K562 (cell line): ENCODE measurements around the gene SAP25. TPM values are rescaled to one million over a fixed set of nuclear protein-coding genes. Genes with fewer than 3 reads are reported as not detected.

Experiments used
- ATAC-seq: fragments of 200-7000 bp; cut with Tn5 transposase; 3 replicates; pipeline ENCODE4 v1.9.1; 2020; ENCODE audit warnings: moderate library complexity
- BruUV-seq: library from RNA; stranded (reverse); fragments of 400-500 nt; replicated peaks from 2 replicates; lab custom pipeline; 2021; lab: Mats Ljungman, UMichigan
- CTCF ChIA-PET: fragments of 300-600 bp; formaldehyde crosslinking; extraction: SDS; loops from one replicate; lab custom pipeline; 2021; ENCODE audit warnings: low intra/inter-chr PET ratio; lab: Yijun Ruan, JAX
- POLR2A ChIA-PET: fragments of 300-600, 350-650 bp; sonication (Branson Sonifier 250); formaldehyde crosslinking; extraction: SDS; loops from one replicate; lab custom pipeline; 2021; ENCODE audit warnings: antibody characterized with exemption, inconsistent platforms; lab: Yijun Ruan, JAX
- DNase-seq, 4 experiments: peaks; one replicate each; pipeline versions ENCODE4 v3.0.0 to v3.0.0-alpha.2; 2011 to 2018; ENCODE audit warnings: low spot score in 3 of 4, mixed read lengths in 3 of 4; ENCODE audit errors: extremely low read depth in 1 of 4
- FAIRE-seq: peaks from 2 replicates; lab custom pipeline; 2011; peaks lifted over from hg19 to GRCh38; lab: Jason Lieb, UNC
- H2AFZ ChIP-seq: 2 replicates; pipeline ENCODE4 v1.6.0; 2011; ENCODE audit warnings: low read depth, low read length, control low read depth, inconsistent platforms
- H3K27ac ChIP-seq: fragments of 200-600 bp; 3 replicates; pipeline ENCODE4 v1.8.0; 2011; ENCODE audit warnings: low read depth, mild to moderate bottlenecking, control low read depth, inconsistent platforms, low read length, moderate library complexity, mixed read lengths; ENCODE audit errors: extremely low read depth
- H3K27me3 ChIP-seq, 2 experiments: fragments of 300-600 bp in 1 of 2; 2 replicates in 1 of 2; 3 replicates in 1 of 2; pipeline versions ENCODE4 v1.6.0 to v1.8.0; 2011; ENCODE audit warnings: inconsistent platforms in 2 of 2, low read length in 2 of 2, mild to moderate bottlenecking in 1 of 2, mixed read lengths in 1 of 2, moderate library complexity in 1 of 2; ENCODE audit not compliant: control insufficient read depth in 2 of 2, insufficient read depth in 2 of 2
- H3K36me3 ChIP-seq: fragments of 300-600 bp; 3 replicates; pipeline ENCODE4 v1.8.0; 2011; ENCODE audit warnings: mild to moderate bottlenecking, low read length, inconsistent platforms; ENCODE audit not compliant: control insufficient read depth, insufficient read depth
- H3K4me1 ChIP-seq, 2 experiments: fragments of 200-600 bp in 1 of 2; replicated peaks in 1 of 2; 2 replicates in 1 of 2; 3 replicates in 1 of 2; pipeline versions ENCODE4 v1.5.1 to v1.8.0; 2011; ENCODE audit warnings: inconsistent platforms in 2 of 2, low read length in 2 of 2, mild to moderate bottlenecking in 1 of 2, mixed read lengths in 1 of 2, moderate library complexity in 1 of 2; ENCODE audit not compliant: control insufficient read depth in 2 of 2, insufficient read depth in 2 of 2
- H3K4me2 ChIP-seq: 2 replicates; pipeline ENCODE4 v1.6.1; 2011; ENCODE audit warnings: low read length, control low read depth, inconsistent platforms, mixed read lengths; ENCODE audit not compliant: insufficient read depth
- H3K4me3 ChIP-seq: fragments of 200-600 bp; sonication (generic), shearing (Covaris generic); 2 replicates; pipeline ENCODE4 v1.5.1; 2016; ENCODE audit warnings: control low read depth, inconsistent platforms
- H3K79me2 ChIP-seq: fragments of 200-600 bp; 3 replicates; pipeline ENCODE4 v1.8.0; 2011; ENCODE audit warnings: low read length, inconsistent platforms; ENCODE audit not compliant: control insufficient read depth, insufficient read depth
- H3K9ac ChIP-seq, 2 experiments: 2 replicates each; pipeline versions ENCODE4 v1.6.0 to v1.6.1; 2011; ENCODE audit warnings: low read depth in 2 of 2, low read length in 2 of 2, control low read depth in 1 of 2, inconsistent platforms in 1 of 2, mild to moderate bottlenecking in 1 of 2, mixed read lengths in 1 of 2; ENCODE audit not compliant: insufficient read depth in 1 of 2
- H3K9me1 ChIP-seq: one replicate; pipeline ENCODE4 v1.6.0; 2011; ENCODE audit warnings: inconsistent platforms, mild to moderate bottlenecking, low read length, moderate library complexity; ENCODE audit not compliant: control insufficient read depth, insufficient read depth
- H3K9me3 ChIP-seq: replicated peaks from 2 replicates; pipeline ENCODE4 v1.5.1; 2011; ENCODE audit warnings: low read depth, low read length, inconsistent platforms; ENCODE audit not compliant: control insufficient read depth, insufficient read depth
- H4K20me1 ChIP-seq: replicated peaks from 2 replicates; pipeline ENCODE4 v1.6.1; 2011; ENCODE audit warnings: low read length, inconsistent platforms, mixed read lengths; ENCODE audit not compliant: control insufficient read depth, insufficient read depth
- CAMTA2 ChIP-seq: fragments of 250-450 bp; sonication (Bioruptor Pico); conservative IDR thresholded peaks from 2 replicates; pipeline ENCODE4 v1.5.1; 2022
- DDX20 ChIP-seq: fragments of 450-650 bp; IDR thresholded peaks from 2 replicates; pipeline ENCODE4 v1.6.1; 2016; ENCODE audit warnings: missing genetic modification characterization, low read depth, mild to moderate bottlenecking, missing compliant biosample characterization, moderate library complexity
- IRF2 ChIP-seq: sonication (generic); formaldehyde crosslinking; IDR thresholded peaks from 2 replicates; pipeline ENCODE4 v1.8.1; 2022; ENCODE audit warnings: mild to moderate bottlenecking, missing genetic modification reagents
- MAFF ChIP-seq: IDR thresholded peaks from 2 replicates; pipeline ENCODE4 v1.6.1; 2012; ENCODE audit warnings: low read length, improper control_type of control experiment
- SNIP1 ChIP-seq: fragments of 450-650 bp; IDR thresholded peaks from 2 replicates; pipeline ENCODE4 v1.7.1; 2017; ENCODE audit warnings: low read depth, mild to moderate bottlenecking
- WGBS: fragments of 100-300 bp; shearing (Covaris generic); methylation state at CpG from one replicate; pipeline ENCODE4 v1.1.6; 2016; ENCODE audit warnings: low coverage, mixed read lengths; ENCODE audit not compliant: insufficient coverage; ENCODE audit errors: missing lambda C conversion rate; 5-methylcytosine and 5-hydroxymethylcytosine counted together
- in situ Hi-C: fragments of 300-500 bp; cut with MboI; formaldehyde crosslinking; loops from 4 replicates; pipeline ENCODE4 v1.15.0; 2018; ENCODE audit warnings: inconsistent platforms, mixed read lengths
- intact Hi-C: fragments of 100-400 bp; cut with micrococcal nuclease; formaldehyde crosslinking; loops from 2 replicates; pipeline ENCODE4 v1.14.2; 2022
- polyA plus RNA-seq, 8 experiments: library from polyadenylated mRNA; depleted of rRNA in 4 of 8; stranded (reverse) in 5 of 8; unstranded in 3 of 8; fragments of >200 nt; fragmentation: Nextera tagmentation in 2 of 8; fragmentation: Illumina TruSeq in 1 of 8; extraction: Ambion mirVana in 2 of 8; extraction: Trizol in 1 of 8; gene quantifications; 2 replicates each; pipeline versions ENCODE4 v1.2.1 to v1.2.3, GENCODE V29; 2011 to 2014; ENCODE audit warnings: inconsistent platforms in 1 of 8, missing spikeins in 1 of 8
- total RNA-seq, 7 experiments: library from RNA; depleted of rRNA in 6 of 7; stranded (reverse); fragments of >200 nt in 6 of 7; fragmentation: Illumina TruSeq in 2 of 7; extraction: Trizol in 2 of 7; gene quantifications; 2 replicates each; pipeline versions ENCODE4 v1.2.1 to v1.2.3, GENCODE V29; 2011 to 2021; ENCODE audit warnings: low replicate concordance in 1 of 7
- TF ChIP-seq, protein P1 (sequence below): sonication (generic); formaldehyde crosslinking; IDR thresholded peaks from 2 replicates; pipeline ENCODE4 v1.8.0; 2022; ENCODE audit warnings: mild to moderate bottlenecking, low read depth, missing genetic modification reagents
- TF ChIP-seq, protein P2 (sequence below): fragments of 250-450 bp; sonication (Bioruptor Pico); IDR thresholded peaks from 2 replicates; pipeline ENCODE4 v1.8.0; 2022; ENCODE audit warnings: moderate library complexity, mild to moderate bottlenecking, inconsistent platforms

Gene SAP25
- total and polyA plus RNA-seq, 9 of the 15 experiments (the other 6 are each of a cell fraction or from before 2014, with no cell fraction given), result 0.13 to 5.3 (median 0.78) TPM; not detected in 1

- DNase-seq, result no peak
- TF ChIP-seq, protein P1, sequence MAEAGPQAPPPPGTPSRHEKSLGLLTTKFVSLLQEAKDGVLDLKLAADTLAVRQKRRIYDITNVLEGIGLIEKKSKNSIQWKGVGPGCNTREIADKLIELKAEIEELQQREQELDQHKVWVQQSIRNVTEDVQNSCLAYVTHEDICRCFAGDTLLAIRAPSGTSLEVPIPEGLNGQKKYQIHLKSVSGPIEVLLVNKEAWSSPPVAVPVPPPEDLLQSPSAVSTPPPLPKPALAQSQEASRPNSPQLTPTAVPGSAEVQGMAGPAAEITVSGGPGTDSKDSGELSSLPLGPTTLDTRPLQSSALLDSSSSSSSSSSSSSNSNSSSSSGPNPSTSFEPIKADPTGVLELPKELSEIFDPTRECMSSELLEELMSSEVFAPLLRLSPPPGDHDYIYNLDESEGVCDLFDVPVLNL (CRISPR knock-in tag), result no peak
- TF ChIP-seq IRF2 (CRISPR knock-in tag), result no peak
- no peak for TF ChIP-seq CAMTA2 (CRISPR knock-in tag)
- no peak for TF ChIP-seq MAFF
- TF ChIP-seq, protein P2, sequence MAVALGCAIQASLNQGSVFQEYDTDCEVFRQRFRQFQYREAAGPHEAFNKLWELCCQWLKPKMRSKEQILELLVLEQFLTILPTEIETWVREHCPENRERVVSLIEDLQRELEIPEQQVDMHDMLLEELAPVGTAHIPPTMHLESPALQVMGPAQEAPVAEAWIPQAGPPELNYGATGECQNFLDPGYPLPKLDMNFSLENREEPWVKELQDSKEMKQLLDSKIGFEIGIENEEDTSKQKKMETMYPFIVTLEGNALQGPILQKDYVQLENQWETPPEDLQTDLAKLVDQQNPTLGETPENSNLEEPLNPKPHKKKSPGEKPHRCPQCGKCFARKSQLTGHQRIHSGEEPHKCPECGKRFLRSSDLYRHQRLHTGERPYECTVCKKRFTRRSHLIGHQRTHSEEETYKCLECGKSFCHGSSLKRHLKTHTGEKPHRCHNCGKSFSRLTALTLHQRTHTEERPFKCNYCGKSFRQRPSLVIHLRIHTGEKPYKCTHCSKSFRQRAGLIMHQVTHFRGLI (CRISPR knock-in tag), result no peak
- no peak for TF ChIP-seq SNIP1
- no peak for TF ChIP-seq DDX20 (tag)
- H3K27me3 ChIP-seq, result no peaks in the 10 kb centered on the region
- H2AFZ ChIP-seq, result no peak overlapping the region
- H3K4me1 ChIP-seq, result peaks cover 39 to 75% of the 10 kb centered on the region in 2 experiments
- H3K9me1 ChIP-seq, result no peaks in the 10 kb centered on the region
- H3K36me3 ChIP-seq, result peaks cover 15% of the 10 kb centered on the region
- no peak overlapping the region for H3K4me3 ChIP-seq
- ChIA-PET CTCF (no interaction called here), POLR2A (interaction anchor here (0.6 to 1.9 kb wide), 6 partner anchors 10 to 367 kb away, joined by 3 to 6 read pairs (median 4); partner anchors contain the start of genes FBXO24, GPC2 and LRCH4)
- no TSS peak for BruUV-seq
- intact Hi-C loops, result no loop called here
- in situ Hi-C loops, result no loop called here
- no peak overlapping the region for H3K4me2 ChIP-seq
- H3K27ac ChIP-seq, result no peak overlapping the region
- no peak overlapping the region; a peak in 1 of 4 replicates for H3K9ac ChIP-seq
- no peaks in the 10 kb centered on the region for H3K9me3 ChIP-seq
- 12% methylated on average over 5 of the region's 5 CpGs for WGBS
- FAIRE-seq, result no peak
- no peak for ATAC-seq
- peaks cover 81% of the 10 kb centered on the region for H3K79me2 ChIP-seq
- H4K20me1 ChIP-seq, result no peaks in the 10 kb centered on the region; the same call in 1 of the 2 replicates
Observed at GRCh38 chr7:100544386-100544785, 29.3 kb downstream of the SAP25 start.
